ENCODE results near the gene LGALS8.
"Not testable (repeated sequence)": the region's sequence is repeated elsewhere in the genome, so short reads cannot be mapped to it uniquely, and the experiment has no call there.

LGALS8 gene

GRCh38 chr1:236523704-236524141 lies at the start of gene LGALS8:
Gene LGALS8, plus strand, starts transcription at chr1:236523982. Its CDS starts 2,089 bp downstream, at chr1:236526071.
- DNase-seq = peak; percentile 90

- no peak for DNase-seq
Measured at GRCh38 chr1:236476019-236476418, 47.8 kb upstream of the LGALS8 start.

- DNase-seq = no peak
Measured at GRCh38 chr1:236480758-236481436, 42.9 kb upstream of the LGALS8 start.

- DNase-seq = no peak
Measured at GRCh38 chr1:236484310-236484971, 39.3 kb upstream of the LGALS8 start.

GRCh38 chr1:236486356-236487002 lies 37.3 kb upstream of the LGALS8 start:
- DNase-seq = no peak

- not testable (repeated sequence) for DNase-seq
Measured at GRCh38 chr1:236489161-236489560, 34.6 kb upstream of the LGALS8 start.

- DNase-seq = peak; percentile 42
Measured at GRCh38 chr1:236489710-236490377, 33.9 kb upstream of the LGALS8 start.

GRCh38 chr1:236491469-236492136 lies 32.2 kb upstream of the LGALS8 start:
- no peak for DNase-seq

GRCh38 chr1:236492378-236492777 lies 31.4 kb upstream of the LGALS8 start:
- no peak for DNase-seq

GRCh38 chr1:236494082-236494481 lies 29.7 kb upstream of the LGALS8 start:
- no peak for DNase-seq

- no peak for DNase-seq
Measured at GRCh38 chr1:236494586-236495466, 29.0 kb upstream of the LGALS8 start.

- DNase-seq = no peak
Measured at GRCh38 chr1:236495467-236496112, 28.2 kb upstream of the LGALS8 start.

GRCh38 chr1:236497908-236498307 lies 25.9 kb upstream of the LGALS8 start:
- no peak for DNase-seq

- no peak for DNase-seq
Measured at GRCh38 chr1:236501093-236501492, 22.7 kb upstream of the LGALS8 start.

GRCh38 chr1:236502579-236502971 lies 21.2 kb upstream of the LGALS8 start:
- no peak for DNase-seq

- DNase-seq = peak; percentile 22
Measured at GRCh38 chr1:236502972-236503639, 20.7 kb upstream of the LGALS8 start.

- not testable (repeated sequence) for DNase-seq
Measured at GRCh38 chr1:236504338-236504737, 19.4 kb upstream of the LGALS8 start.

GRCh38 chr1:236507022-236507700 lies 16.6 kb upstream of the LGALS8 start:
- DNase-seq = no peak

GRCh38 chr1:236508593-236509027 lies 15.2 kb upstream of the LGALS8 start:
- peak; percentile 77 for DNase-seq

- no peak for DNase-seq
Measured at GRCh38 chr1:236509203-236509602, 14.6 kb upstream of the LGALS8 start.
